NOMO-1 treated with dmso at 0.1 percent for 144 hours (cell line): Measurements from ENCODE around the gene KDM2B.
A peak's percentile ranks its signal among the peaks of the same experiment; 100 is the strongest.
"Not testable (repeated sequence)": the region's sequence is repeated elsewhere in the genome, so short reads cannot be mapped to it uniquely, and the experiment has no call there.

Source experiments
- DNase-seq: peaks from one replicate; lab custom pipeline; 2025; ENCODE audit not compliant: unreplicated experiment; lab: John Stamatoyannopoulos, UW

Gene KDM2B

DNA sequence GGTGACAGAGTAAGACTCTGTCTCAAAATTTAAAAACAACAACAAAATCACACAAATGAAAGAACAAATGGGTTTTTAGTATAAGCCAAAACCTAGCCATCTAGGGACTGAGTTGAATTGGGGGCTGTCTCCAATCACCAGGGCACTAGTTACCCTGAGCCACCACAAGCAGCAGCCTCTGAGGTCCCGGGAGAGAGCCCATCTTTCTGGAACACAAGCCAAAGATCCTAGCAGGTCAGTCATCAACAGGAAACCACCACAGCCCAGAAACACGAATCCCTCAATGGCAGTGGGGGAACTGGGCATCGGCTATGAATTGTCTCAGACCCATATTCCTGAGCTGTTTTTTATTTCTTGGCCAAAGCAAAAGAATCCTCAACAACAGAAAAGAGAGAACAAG is 75.3 kb downstream of the KDM2B start:
- DNase-seq, result no peak

DNA sequence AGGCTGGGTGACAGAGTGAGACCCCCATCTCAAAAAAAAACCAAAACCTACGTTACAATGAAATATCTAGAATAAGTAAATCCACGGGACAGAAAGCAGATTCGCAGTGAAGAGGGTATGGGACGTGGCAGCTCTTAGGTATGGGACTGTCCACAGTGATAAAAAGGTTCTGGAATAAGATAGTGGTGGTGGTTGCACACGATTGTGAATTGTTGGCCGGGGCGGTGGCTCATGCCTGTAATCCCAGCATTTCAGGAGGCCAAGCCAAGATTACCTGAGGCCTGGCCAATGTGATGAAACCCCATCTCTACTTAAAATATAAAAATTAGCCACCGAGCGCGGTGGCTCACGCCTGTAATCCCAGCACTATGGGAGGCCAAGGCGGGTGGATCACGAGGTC is 76.3 kb downstream of the KDM2B start:
- no peak for DNase-seq

DNA sequence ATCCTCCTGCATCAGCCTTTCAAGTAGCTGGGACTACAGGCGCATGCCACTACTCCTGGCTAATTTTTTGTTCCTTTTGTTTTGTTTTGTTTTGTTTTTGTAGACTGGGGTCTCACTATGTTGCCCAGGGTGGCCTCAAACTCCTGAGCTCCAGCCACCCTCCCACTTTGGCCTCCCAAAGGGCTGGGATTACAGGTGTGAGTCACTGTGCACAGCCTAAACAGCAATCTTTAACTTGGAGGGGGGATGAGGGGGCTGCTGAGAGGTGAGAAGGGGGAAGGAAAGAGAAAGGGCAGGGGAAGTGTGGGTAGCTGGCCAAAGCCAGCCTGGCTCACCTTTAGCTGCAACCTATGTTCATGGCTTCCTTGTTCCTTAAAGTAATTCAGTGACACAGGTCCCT is 77.4 kb downstream of the KDM2B start:
- no peak for DNase-seq

DNA sequence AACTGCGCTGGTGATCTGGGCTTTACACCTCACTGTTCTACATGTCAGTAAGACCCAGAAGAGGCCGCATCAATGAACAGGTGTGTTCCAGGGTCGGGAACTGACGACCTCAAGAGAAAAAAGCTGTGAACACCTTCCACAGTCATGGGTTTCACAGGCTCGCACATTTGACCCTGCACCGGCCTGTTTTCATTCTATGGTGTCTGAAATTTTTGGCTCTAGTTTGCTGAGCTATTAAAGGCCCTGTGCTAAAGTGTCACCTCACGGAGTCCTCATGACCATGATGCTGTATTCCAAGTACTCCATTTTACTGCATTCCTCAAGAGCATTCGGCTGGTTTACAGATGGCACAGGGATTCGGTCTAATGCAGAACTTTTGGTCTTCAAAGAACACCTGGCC is 78.9 kb downstream of the KDM2B start:
- no peak for DNase-seq

DNA sequence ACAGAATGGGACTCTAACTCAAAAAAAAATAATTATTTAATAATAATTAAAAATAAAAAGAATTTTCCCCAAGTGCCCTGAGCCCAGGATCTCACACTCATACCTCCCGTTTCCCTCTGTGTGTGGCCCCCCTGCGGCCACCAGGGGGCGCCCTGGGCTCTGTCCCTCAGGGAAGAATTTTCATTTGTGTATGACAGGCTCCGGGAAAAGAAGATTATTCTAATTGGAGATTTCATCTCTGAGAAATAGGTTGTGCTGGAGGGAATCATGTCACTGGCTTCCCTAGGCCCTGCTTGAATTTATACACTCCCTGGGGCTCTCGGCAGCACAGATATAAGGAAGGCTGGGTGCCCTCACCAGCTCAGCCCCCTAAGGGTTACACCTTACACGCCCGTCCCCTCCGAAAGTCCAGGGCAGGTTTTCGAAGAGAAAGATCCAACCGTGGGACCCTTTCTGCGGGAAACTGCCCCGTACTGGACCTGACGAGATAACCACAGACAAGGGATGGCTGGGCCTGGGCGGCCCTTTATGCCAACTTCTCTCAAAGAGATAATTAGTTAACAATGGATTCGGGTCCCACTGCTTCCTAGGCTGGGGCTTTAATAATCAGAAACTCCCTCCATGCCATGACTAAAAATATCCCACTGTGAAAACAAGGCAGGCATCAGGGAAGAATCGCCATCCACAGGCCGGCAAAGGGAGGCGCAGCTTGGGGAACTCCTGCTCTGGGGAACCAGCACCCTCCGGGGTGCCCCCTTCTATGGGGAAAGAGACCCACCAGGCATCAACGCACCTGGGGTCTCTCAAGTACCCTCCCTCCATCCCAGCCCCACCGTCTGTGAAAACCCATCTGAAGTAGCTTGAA is 80.7 kb downstream of the KDM2B start:
- DNase-seq, result peak; percentile 34

DNA sequence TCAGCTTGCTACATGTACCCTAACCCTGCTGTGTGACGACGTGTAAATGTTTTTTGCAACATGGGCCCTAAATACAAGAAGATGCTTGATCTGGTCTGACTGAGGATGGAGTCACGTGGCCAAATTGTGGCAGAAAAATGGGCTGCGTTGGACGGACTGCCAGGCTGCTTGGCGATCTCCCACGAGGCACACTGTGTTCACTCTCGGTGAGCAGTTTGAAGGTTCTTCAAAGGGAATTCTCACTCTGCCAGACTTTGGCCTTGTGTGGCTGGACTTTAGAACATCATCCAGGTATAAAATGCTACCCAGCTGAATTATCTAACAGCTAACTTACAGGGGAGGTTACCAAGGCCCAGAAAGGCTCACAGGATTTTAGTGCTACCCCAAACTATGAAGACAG is 85.1 kb downstream of the KDM2B start:
- DNase-seq, result no peak

DNA sequence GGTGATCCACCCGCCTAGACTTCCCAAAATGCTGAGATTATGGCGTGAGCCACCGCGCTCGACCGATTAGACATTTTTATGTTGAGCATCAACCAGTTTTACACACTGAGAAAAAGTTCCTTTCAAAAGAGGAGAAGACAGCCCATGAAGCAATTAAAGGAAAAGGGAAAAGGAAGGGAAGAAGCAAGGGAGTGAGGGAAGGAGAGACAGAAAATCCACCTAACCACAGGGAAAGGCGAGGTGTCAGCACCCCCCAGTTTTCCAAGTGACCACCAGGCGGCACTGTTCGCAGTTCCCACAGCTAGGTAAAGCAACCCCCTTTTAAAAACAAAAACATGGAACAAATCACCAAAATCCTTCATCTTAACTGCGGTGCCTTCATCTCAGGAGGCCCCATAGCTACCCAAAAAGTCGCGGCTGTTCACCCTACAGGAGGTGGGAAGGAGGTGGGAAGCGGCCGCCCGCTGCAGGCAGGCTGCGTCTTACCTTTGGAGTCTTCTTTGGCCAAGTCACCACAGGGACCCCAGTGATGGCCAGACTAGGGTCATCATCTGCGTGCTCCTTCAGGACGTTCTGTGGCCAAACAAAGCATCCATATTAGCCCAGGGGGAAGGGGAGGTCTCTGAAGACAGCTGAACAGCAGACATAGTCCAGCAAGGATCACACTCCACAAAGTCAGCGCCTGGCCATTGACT is 86.6 kb downstream of the KDM2B start:
- no peak for DNase-seq

DNA sequence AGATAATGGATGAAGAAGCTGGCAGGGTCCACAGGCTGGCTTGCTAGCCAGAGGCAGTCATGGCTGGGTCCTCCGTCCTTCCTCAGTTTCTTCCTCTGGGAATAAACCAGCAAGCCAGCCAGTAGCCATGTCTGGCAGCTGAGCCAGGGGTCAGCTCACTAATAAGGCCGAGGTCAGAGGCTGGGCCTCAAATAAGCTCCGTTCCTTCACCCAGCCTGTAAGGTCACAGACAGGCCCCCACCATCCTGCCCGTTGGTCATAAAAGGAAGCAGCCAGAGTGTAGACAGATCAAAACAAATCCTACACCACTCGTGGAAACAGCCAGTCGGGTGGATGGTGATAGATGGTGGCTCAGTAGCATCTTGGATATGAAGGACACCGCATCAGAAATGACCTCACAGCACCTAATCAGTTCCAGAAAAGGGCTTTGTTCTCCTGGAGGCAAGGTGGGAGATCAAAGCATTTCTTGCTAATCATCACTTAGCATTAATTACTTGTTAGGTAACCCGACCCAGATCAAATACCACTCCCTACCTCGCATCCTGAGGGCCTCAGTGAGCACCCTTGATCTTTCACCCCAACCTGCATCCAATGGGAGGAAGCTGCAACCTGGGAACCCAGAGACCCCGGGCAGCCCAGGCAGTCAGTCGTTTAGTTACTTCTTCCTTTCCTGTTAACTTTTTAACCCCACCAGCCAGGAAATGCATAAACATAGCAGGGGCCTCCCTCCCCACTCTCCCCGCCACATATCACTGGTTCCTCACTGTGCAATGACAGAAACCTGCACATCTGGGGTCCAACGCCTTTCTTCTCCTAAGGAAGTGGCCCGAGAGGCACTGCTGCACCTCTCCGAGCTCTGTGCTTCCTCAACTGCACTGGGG is 90.2 kb downstream of the KDM2B start:
- no peak for DNase-seq

DNA sequence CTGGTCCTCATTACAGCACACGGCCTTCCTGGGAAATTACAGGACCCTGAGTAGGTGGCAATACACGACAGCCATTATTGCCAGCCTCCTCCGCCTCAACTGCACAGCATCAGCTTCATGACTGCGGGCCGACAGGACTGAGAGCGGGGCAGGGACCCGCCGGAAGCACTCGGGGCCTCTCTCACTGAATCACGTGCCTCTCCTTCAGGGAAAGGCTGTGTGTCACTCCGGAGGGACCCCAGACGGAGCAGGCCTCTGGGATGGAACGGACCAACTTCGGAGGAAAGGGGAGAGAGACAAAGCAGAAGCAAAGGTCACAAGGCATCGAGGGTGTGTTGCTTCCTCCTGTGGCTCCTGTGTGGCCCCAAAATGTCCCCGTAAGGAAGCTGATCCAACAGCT is 90.9 kb downstream of the KDM2B start:
- no peak for DNase-seq

DNA sequence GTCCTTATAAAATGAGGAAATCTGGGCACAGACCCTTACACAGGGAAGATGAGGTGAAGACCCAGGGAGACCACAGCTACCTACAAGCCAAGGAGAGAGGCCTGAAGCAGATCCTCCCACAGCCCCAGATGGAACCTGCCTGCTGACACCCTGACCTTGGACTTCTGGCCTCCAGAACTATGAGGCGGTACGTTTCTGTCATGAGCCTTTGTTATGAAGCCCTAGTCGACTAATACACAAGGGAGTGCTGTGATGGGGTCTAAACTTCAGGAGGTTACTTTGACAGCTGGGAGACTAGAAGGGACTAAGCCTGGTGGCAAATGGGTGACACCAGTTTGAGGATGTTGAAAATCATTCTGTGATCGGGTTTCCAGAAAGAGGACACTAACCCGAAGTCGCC is 95.9 kb downstream of the KDM2B start:
- DNase-seq, result no peak

DNA sequence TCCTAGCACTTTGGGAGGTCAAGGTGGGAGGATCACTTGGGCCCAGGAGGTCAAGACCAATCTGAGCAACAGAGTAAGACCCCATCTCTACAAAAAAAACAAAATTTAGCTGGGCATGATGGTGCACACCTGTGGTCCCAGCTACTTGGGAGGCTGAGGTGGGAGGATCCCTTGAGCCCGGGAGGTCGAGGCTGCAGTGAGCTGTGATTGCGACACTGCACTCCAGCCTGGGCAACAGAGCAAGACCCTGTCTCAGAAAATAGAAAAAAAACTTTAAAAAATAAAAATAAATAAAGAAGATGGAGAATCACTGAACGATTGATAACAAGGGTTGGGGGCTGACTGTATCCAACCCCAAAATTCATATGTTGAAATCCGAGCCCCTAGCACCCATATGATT is 96.3 kb downstream of the KDM2B start:
- DNase-seq, result not testable (repeated sequence)

DNA sequence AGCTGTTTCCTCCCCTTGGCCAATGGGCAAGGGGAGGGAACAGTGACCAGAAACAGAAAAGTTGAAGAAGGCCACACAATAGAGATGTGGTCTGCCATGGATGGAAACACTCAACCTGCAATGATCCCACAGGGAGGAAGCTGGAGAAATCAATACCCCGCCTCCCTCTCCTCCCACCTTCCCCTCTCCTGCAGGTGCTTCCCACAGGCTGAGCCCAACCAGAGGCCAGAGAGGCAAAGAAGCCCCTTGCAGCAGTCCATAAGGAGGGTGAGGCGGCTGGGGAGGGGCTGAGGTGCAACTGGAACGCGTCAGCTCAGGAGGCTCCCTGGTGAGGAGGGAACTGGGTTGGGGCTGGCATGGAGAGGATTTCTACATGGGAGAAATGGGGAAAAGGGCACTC is 96.9 kb downstream of the KDM2B start:
- no peak for DNase-seq

DNA sequence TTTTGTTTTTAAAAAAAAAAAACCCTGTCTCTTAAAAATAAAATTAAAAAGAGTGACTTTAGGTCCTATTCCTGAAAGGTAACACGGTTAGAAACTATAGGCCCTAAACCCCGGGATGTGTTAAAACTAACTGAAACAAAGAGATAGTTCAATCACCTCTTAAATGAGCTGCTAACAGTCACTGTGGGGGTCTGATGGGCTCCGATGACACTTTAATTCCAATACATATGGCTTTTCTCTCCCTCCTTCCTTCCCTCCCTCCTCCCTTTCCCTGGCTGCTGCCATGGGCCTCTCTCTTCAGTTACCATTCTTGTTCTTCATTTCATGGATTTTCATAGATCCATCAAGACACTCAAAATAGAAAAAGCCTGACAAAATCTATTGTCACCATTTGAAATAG is 104.3 kb downstream of the KDM2B start:
- DNase-seq, result no peak

DNA sequence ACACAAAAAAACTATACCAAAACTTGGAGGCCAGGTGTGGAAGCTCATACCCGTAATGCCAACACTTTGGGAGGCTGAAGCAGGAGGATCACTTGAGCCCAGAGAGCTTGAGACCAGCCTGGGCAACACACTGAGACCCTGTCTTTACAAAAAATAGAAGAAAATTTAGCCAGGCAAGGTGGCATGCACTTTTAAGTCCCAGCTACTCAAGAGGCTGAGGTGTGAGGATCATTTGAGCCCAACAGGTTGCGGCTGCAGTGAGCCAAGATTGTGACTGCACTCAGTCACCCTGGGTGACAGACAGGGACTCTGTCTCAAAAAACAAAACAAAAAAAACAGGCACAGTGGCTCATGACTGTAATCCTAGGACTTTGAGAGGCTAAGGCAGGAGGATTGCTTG is 105.5 kb downstream of the KDM2B start:
- DNase-seq, result no peak

DNA sequence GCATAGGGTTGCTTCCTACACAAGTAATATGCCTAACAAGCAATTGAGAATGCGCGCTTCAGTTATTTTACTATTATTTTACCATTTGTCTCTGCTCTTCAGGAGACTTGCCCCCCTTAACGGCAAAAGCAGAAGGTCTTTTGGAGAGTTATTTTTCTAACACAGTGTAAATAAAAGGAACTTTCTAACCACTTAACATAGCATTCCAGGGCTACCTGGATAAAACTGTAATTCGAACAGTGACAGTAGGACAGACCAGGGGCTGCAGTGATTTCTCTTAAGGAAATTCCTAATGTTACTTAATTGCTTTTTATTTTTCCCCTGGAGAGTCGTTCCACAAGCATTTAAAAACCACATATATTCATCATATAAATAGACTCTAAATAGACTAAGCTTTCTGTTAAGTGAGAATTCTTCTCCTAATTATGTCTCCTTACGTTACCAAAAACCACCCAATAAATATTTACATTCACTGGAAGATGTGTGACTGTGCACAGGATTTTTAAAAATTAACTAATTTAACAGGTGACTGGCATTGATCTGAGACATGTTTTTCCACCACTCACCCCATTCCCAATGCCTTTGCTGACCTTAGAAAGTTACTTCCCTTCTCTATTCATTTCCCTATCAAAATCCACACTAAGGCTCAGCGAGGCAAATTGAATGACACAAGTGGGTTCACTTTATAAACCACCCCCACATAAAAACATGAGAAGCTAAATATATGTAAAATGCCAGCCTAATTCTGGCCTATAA is 108.5 kb downstream of the KDM2B start:
- DNase-seq, result no peak

DNA sequence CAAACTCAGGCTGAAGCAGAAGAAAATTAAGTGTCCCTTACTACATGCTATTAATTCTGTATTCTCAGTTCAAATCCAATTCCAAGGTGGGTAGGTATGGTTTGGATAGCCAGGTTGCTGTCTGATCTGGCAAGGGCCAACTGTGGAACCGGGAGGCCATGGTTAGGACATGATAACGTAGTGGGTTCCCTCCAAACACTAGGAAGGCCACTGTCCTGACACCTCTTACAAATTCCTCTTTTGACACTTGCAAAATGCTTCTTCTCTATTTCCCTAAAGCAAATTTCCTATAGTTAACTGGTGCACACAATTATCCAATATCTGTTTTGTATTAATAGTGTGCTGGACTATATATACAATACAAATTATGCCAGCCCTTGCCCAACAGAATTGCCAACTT is 110.1 kb downstream of the KDM2B start:
- no peak for DNase-seq

DNA sequence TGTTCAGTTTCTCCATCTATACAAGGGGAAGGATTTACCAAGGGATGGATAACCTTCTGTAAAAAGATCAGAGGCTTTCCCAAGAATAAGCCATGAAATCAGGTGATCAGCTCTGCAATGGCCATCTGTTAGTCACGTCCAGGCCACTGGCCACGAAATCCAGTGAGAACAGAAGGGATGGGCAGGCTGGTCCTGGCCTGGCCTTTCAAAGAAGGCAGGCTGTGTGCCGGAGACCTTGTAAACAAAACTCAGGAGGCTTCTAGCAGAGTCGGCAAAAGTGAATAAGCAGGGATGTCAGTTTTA is 112.4 kb downstream of the KDM2B start:
- no peak for DNase-seq

DNA sequence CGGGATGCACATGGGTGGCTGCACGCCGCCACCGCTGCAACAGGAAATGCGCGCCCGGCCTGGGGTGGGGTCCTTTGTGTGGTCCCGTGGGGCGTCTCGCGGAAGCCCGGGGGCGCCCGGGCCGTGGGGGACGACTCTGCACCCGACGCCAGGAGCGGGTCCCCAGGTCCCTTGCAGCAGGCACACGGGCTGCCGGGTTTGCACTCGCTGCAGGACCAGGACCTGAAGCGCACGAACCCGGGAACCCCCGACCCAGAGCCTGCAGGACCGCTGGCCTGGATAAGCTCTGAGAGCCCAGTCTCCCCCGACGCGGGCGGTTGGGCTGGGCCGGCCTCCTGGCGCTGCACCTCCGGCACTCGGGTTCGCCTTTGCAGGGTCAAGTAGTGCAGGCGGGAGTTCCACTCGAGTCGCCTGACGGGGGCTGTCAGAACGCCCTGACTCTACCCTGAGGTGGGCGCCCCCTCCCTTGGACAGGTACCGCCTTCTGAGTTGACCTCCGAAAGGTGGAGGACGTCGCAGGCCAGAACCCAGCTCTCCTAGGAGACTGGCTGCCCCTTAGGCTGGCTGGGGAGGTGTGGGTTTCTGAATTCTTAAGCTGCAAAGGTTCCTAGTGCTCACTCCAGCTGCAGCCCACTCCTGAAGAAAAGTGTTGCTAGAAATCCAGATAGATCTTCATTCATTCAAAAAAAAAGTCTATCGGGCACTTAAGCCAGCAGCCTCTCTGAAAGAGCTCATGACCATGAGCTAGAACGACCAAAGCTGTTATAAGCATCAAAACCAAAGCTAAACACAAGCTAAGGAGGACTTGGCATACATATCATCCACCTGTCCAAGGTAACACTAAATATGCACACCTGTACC is 113.0 kb downstream of the KDM2B start:
- DNase-seq, result no peak

DNA sequence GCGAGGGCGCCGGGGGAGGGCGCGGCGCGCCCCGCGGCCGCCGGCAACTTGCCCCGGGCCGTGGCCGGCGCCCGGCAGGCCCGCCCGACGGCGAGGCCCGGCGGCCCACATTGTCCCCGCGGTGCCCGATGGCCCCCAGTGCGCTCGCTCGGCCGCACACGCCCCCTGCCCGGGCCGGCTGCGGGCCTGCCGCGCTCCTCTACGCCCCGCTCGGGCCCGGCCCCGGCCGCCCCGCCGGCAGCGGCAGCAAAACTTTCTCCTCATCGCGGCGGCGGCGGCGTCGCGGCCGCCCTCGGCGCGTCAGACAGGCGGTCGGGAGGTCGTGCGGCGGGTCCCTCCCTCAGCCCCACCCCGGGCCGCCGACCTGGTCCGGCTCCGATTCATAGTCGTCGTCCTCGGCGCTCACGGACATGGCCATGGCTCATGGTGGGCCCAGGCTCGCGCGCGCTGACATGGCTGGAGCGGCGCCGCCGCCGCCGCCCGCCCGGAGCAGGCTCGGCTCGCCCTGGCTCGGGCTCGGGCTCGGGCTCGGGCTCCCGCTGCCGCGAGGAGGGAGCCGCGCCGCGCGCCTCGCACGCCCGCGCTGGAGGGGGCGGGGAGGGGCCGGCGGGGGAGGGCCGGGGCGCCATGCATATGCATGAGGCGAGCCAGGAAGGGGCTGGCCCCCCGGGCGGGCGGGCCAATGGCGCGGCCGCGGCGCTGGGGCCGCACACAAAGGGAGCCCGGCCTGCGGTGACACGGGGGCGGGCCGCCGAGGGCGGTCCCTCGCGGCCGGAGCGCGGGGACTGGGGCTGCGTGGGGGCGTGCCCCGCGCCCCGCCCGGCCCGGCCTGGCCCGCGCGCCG is 113.8 kb downstream of the KDM2B start:
- DNase-seq, result peak; percentile 83
